Suprapubic skin (tissue), 3 donors: ENCODE data around the gene BTNL9.
"Not testable (repeated sequence)": the region's sequence is repeated elsewhere in the genome, so short reads cannot be mapped to it uniquely, and the experiment has no call there.

Experiments
- POLR2AphosphoS5 ChIP-seq, 3 donors: sonication (generic); formaldehyde crosslinking; IDR thresholded peaks; one replicate each; pipeline ENCODE4 v1.6.1; 2017; ENCODE audit warnings: antibody characterized with exemption in 3 of 3
- TF ChIP-seq, protein P1 (sequence below), 2 donors: fragments of 200-600 bp in 1 of 2; fragments of 450-650 bp in 1 of 2; sonication (generic) in 1 of 2; IDR thresholded peaks; one replicate each; pipeline ENCODE4 v1.5.1; 2016 to 2019; ENCODE audit warnings: antibody characterized with exemption in 2 of 2, mild to moderate bottlenecking in 1 of 2, moderate library complexity in 1 of 2

- TF ChIP-seq, protein P1, sequence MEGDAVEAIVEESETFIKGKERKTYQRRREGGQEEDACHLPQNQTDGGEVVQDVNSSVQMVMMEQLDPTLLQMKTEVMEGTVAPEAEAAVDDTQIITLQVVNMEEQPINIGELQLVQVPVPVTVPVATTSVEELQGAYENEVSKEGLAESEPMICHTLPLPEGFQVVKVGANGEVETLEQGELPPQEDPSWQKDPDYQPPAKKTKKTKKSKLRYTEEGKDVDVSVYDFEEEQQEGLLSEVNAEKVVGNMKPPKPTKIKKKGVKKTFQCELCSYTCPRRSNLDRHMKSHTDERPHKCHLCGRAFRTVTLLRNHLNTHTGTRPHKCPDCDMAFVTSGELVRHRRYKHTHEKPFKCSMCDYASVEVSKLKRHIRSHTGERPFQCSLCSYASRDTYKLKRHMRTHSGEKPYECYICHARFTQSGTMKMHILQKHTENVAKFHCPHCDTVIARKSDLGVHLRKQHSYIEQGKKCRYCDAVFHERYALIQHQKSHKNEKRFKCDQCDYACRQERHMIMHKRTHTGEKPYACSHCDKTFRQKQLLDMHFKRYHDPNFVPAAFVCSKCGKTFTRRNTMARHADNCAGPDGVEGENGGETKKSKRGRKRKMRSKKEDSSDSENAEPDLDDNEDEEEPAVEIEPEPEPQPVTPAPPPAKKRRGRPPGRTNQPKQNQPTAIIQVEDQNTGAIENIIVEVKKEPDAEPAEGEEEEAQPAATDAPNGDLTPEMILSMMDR (IDR thresholded peaks at IDR 0.05), result not testable (repeated sequence)
- not testable (repeated sequence) for TF ChIP-seq POLR2AphosphoS5 (IDR thresholded peaks at IDR 0.05)
Measured at GRCh38 chr5:181104606-181105390, 64.7 kb downstream of the BTNL9 start.
